ENCODE data around the gene MLST8. TPM values are rescaled to one million over a fixed set of nuclear protein-coding genes. Genes with fewer than 3 reads are reported as not detected.
A peak's percentile ranks its signal among the peaks of the same experiment; 100 is the strongest.

MLST8 gene
- total RNA-seq, 1 experiment from 2014 or later: 58.7 TPM

- TF ChIP-seq REST (IDR thresholded peaks at IDR 0.05; ENCODE audit: low read depth) (no peak), POLR2A (IDR thresholded peaks at IDR 0.05; ENCODE audit: borderline replicate concordance, extremely low read depth, insufficient read depth, insufficient read length) (no peak)
Measured at GRCh38 chr16:2243781-2244180, 38.5 kb downstream of the MLST8 start (continued).

DNA sequence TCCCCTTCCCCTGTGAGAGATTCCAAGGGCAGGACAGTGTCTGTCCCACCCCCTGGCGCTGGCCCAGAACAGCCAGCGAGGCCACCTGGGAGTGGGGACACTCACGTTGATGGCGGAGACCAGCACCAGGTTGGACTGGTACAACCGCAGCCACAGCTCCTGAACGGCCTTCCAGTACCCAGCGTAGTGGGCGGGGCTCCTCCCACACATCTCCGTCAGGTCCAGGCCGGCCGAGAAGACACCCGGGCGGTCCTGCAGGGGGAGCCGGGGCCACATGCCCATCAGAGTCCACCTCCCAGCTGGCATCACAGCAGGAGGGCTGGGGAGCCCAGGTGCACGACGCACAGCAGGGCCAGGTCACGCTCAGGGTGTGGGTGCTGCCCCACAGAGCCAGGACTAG is 39.0 kb downstream of the MLST8 start:
- no peaks in the 10 kb centered on the region for H3K9me2 ChIP-seq (ENCODE audit: insufficient read depth)
- BruUV-seq (replicated peaks): no TSS peak
- no peak overlapping the region for H3K4me3 ChIP-seq (replicated peaks in 1 of 2; ENCODE audit: low read depth in 1 of 2, low read length in 2 of 2)
- H3K36me3 ChIP-seq (ENCODE audit: control insufficient read depth in 1 of 2, insufficient read depth in 2 of 2, low read length in 2 of 2): peaks cover 21 to 47% of the 10 kb centered on the region in 2 experiments; a peak in 3 of 4 replicates
- H2AFZ ChIP-seq (ENCODE audit: low read depth, low read length, poor library complexity, severe bottlenecking): no peak overlapping the region
- no peaks in the 10 kb centered on the region for H3K27me3 ChIP-seq (ENCODE audit: insufficient read depth, low read length)
- H3K9me3 ChIP-seq (ENCODE audit: control insufficient read depth in 1 of 2, insufficient read depth in 1 of 2, low read depth in 1 of 2, low read length in 2 of 2): no peaks in the 10 kb centered on the region
- no peak overlapping the region for H3K9ac ChIP-seq (ENCODE audit: low read length)
- DNase-seq (ENCODE audit: low read depth, low spot score): no peak
- RAD21 ChIA-PET (ENCODE audit: low non-redundant PET in 1 of 2, low total read pairs in 2 of 2, uncharacterized antibody in 2 of 2, unreplicated experiment in 2 of 2): no interaction called here
- peaks cover 0 to 13% of the 10 kb centered on the region in 2 experiments; a peak in 2 of 4 replicates for H3K4me1 ChIP-seq (ENCODE audit: control insufficient read depth in 1 of 2, insufficient read depth in 2 of 2, low read length in 2 of 2)
- H4K20me1 ChIP-seq (ENCODE audit: insufficient read depth): no peaks in the 10 kb centered on the region
- TF ChIP-seq JUND (IDR thresholded peaks at IDR 0.05) (no peak), CEBPB (IDR thresholded peaks at IDR 0.05; ENCODE audit: low read depth) (no peak), YY1 (IDR thresholded peaks at IDR 0.05; ENCODE audit: extremely low read depth, insufficient replicate concordance, low read depth, low read length) (no peak), REST (IDR thresholded peaks at IDR 0.05; ENCODE audit: low read depth) (no peak), RAD21 (IDR thresholded peaks at IDR 0.05; ENCODE audit: low read depth) (peak; percentile 21; the same call in 1 of the 2 replicates), SP1 (IDR thresholded peaks at IDR 0.05; ENCODE audit: low read depth) (no peak), ZBTB33 (IDR thresholded peaks at IDR 0.05; ENCODE audit: extremely low read depth, insufficient replicate concordance, low read length) (no peak), ZFX (IDR thresholded peaks at IDR 0.05) (no peak), EZH2phosphoT487 (IDR thresholded peaks at IDR 0.05; ENCODE audit: borderline replicate concordance) (no peak)
- TF ChIP-seq, protein P1, sequence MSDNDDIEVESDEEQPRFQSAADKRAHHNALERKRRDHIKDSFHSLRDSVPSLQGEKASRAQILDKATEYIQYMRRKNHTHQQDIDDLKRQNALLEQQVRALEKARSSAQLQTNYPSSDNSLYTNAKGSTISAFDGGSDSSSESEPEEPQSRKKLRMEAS (IDR thresholded peaks at IDR 0.05): no peak
- TF ChIP-seq, protein P2, sequence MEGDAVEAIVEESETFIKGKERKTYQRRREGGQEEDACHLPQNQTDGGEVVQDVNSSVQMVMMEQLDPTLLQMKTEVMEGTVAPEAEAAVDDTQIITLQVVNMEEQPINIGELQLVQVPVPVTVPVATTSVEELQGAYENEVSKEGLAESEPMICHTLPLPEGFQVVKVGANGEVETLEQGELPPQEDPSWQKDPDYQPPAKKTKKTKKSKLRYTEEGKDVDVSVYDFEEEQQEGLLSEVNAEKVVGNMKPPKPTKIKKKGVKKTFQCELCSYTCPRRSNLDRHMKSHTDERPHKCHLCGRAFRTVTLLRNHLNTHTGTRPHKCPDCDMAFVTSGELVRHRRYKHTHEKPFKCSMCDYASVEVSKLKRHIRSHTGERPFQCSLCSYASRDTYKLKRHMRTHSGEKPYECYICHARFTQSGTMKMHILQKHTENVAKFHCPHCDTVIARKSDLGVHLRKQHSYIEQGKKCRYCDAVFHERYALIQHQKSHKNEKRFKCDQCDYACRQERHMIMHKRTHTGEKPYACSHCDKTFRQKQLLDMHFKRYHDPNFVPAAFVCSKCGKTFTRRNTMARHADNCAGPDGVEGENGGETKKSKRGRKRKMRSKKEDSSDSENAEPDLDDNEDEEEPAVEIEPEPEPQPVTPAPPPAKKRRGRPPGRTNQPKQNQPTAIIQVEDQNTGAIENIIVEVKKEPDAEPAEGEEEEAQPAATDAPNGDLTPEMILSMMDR (IDR thresholded peaks at IDR 0.05 in 2 of 3, conservative IDR thresholded peaks at IDR 0.05 in 1 of 3; ENCODE audit: borderline replicate concordance in 1 of 3, insufficient read depth in 1 of 3, low read depth in 2 of 3, low read length in 2 of 3): peak in 2 of 3 experiments; percentile 27 to 39; a peak in 4 of 6 replicates
- peak overlapping the region; percentile 25; the same call in 1 of the 2 replicates for H3K27ac ChIP-seq (ENCODE audit: low read depth, low read length)
- intact Hi-C loops (cut with micrococcal nuclease): no loop called here
- ATAC-seq: peak; percentile 52
- CTCF ChIA-PET: no interaction called here
- H3K79me2 ChIP-seq (ENCODE audit: insufficient read depth, low read length): peaks cover 62% of the 10 kb centered on the region
- no peak overlapping the region for H3K4me2 ChIP-seq (ENCODE audit: low read length)
- POLR2A ChIA-PET: no interaction called here
